H1 (cell line): Measurements from ENCODE around the gene ADGRF5. TPM values are rescaled to one million over a fixed set of nuclear protein-coding genes. Genes with fewer than 3 reads are reported as not detected.

Experiments used
- CTCF ChIA-PET: fragments of 300-600 bp; sonication (Branson Sonifier 250); formaldehyde crosslinking; loops from one replicate; lab custom pipeline; 2021; ENCODE audit not compliant: partially characterized antibody; lab: Charles Lee
- POLR2A ChIA-PET: fragments of 300-600 bp; sonication (Branson Sonifier 250); formaldehyde crosslinking; loops from one replicate; lab custom pipeline; 2021; ENCODE audit warnings: inconsistent platforms; ENCODE audit not compliant: partially characterized antibody; lab: Charles Lee
- DNase-seq, 2 experiments: peaks; one replicate each; pipeline versions ENCODE4 v3.0.0 to v3.0.0-alpha.2; 2010 to 2022; ENCODE audit warnings: low spot score in 2 of 2, low read depth in 1 of 2, mixed read lengths in 1 of 2
- FAIRE-seq: peaks from 2 replicates; lab custom pipeline; 2011; peaks lifted over from hg19 to GRCh38; lab: Jason Lieb, UNC
- H2AFZ ChIP-seq: 2 replicates; pipeline ENCODE4 v1.8.1; 2012; ENCODE audit warnings: low read length, inconsistent platforms
- H2AK5ac ChIP-seq: 2 replicates; pipeline ENCODE4 v1.6.1; 2013; ENCODE audit warnings: low read depth, low read length
- H2BK120ac ChIP-seq: replicated peaks from 2 replicates; pipeline ENCODE3; 2013; ENCODE audit warnings: low read depth, low read length, inconsistent platforms
- H2BK12ac ChIP-seq: 2 replicates; pipeline ENCODE4 v1.6.1; 2013; ENCODE audit warnings: low read depth, low read length
- H2BK15ac ChIP-seq: 2 replicates; pipeline ENCODE4 v1.6.1; 2013; ENCODE audit warnings: low read length
- H2BK20ac ChIP-seq: 2 replicates; pipeline ENCODE4 v1.6.1; 2013; ENCODE audit warnings: low read length
- H2BK5ac ChIP-seq: 2 replicates; pipeline ENCODE4 v1.6.1; 2013; ENCODE audit warnings: low read depth, low read length
- H3K14ac ChIP-seq: 2 replicates; pipeline ENCODE4 v1.6.1; 2013; ENCODE audit warnings: inconsistent platforms; ENCODE audit not compliant: insufficient read length
- H3K18ac ChIP-seq: 2 replicates; pipeline ENCODE4 v1.6.1; 2013; ENCODE audit warnings: low read length; ENCODE audit errors: extremely low read depth
- H3K23ac ChIP-seq: 2 replicates; pipeline ENCODE4 v1.6.1; 2013; ENCODE audit warnings: inconsistent platforms; ENCODE audit not compliant: insufficient read length
- H3K23me2 ChIP-seq: 2 replicates; pipeline ENCODE4 v1.6.1; 2013; ENCODE audit warnings: low read depth, low read length
- H3K27ac ChIP-seq: 2 replicates; pipeline ENCODE4 v1.6.1; 2011; ENCODE audit warnings: low read depth, low read length, inconsistent platforms
- H3K27me3 ChIP-seq, 4 experiments: replicated peaks in 1 of 4; 1 replicate in 1 of 4; 2 replicates in 3 of 4; pipeline versions ENCODE4 v1.6.1 to v1.8.1; 2011 to 2013; ENCODE audit warnings: low read length in 3 of 4, mild to moderate bottlenecking in 3 of 4, inconsistent platforms in 2 of 4, mixed read lengths in 2 of 4, moderate library complexity in 1 of 4; ENCODE audit not compliant: control insufficient read depth in 3 of 4, insufficient read depth in 3 of 4; ENCODE audit errors: extremely low read depth in 1 of 4
- H3K36me3 ChIP-seq, 4 experiments: 2 replicates each; pipeline versions ENCODE4 v1.6.1 to v1.8.1; 2011 to 2013; ENCODE audit warnings: mild to moderate bottlenecking in 4 of 4, low read length in 3 of 4, moderate library complexity in 2 of 4, control low read depth in 1 of 4, inconsistent platforms in 1 of 4; ENCODE audit not compliant: insufficient read depth in 4 of 4, control insufficient read depth in 2 of 4
- H3K4ac ChIP-seq: replicated peaks from 2 replicates; pipeline ENCODE3; 2013; ENCODE audit warnings: low read length, low read depth, mixed read lengths, inconsistent platforms; ENCODE audit not compliant: insufficient read length
- H3K4me1 ChIP-seq, 4 experiments: replicated peaks in 1 of 4; 1 replicate in 1 of 4; 2 replicates in 3 of 4; pipeline versions ENCODE4 v1.6.1 to v1.8.1; 2011 to 2013; ENCODE audit warnings: low read length in 3 of 4, inconsistent platforms in 2 of 4, mixed read lengths in 1 of 4; ENCODE audit not compliant: insufficient read depth in 4 of 4, control insufficient read depth in 3 of 4
- H3K4me2 ChIP-seq, 2 experiments: 2 replicates each; pipeline versions ENCODE4 v1.6.1 to v1.8.1; 2011 to 2013; ENCODE audit warnings: low read depth in 2 of 2, low read length in 2 of 2, control low read depth in 1 of 2, inconsistent platforms in 1 of 2, mild to moderate bottlenecking in 1 of 2; ENCODE audit not compliant: insufficient read depth in 1 of 2
- H3K4me3 ChIP-seq, 4 experiments: fragments of 200-600, 300-600 bp in 1 of 4; sonication (generic), shearing (Covaris generic), sonication (Bioruptor Twin) in 1 of 4; 2 replicates each; pipeline versions ENCODE4 v1.5.1 to v1.8.1; 2011 to 2016; ENCODE audit warnings: low read length in 4 of 4, low read depth in 3 of 4, control low read depth in 2 of 4, inconsistent platforms in 2 of 4, mild to moderate bottlenecking in 2 of 4, mixed read lengths in 1 of 4, moderate library complexity in 1 of 4; ENCODE audit not compliant: insufficient read depth in 2 of 4; ENCODE audit errors: extremely low read depth in 1 of 4
- H3K56ac ChIP-seq: replicated peaks from 2 replicates; pipeline ENCODE3; 2013; ENCODE audit warnings: low read depth, mild to moderate bottlenecking, mixed read lengths, low read length, inconsistent platforms; ENCODE audit not compliant: insufficient read length
- H3K79me1 ChIP-seq: 2 replicates; pipeline ENCODE4 v1.6.1; 2013; ENCODE audit warnings: low read depth, low read length, control low read depth
- H3K79me2 ChIP-seq, 2 experiments: 2 replicates each; pipeline versions ENCODE4 v1.6.1 to v1.8.1; 2012 to 2013; ENCODE audit warnings: low read length in 2 of 2, mild to moderate bottlenecking in 2 of 2, inconsistent platforms in 1 of 2; ENCODE audit not compliant: insufficient read depth in 2 of 2, control insufficient read depth in 1 of 2
- H3K9ac ChIP-seq, 4 experiments: replicated peaks in 1 of 4; 1 replicate in 1 of 4; 2 replicates in 3 of 4; pipeline versions ENCODE4 v1.6.1 to v1.8.1; 2011 to 2013; ENCODE audit warnings: low read depth in 3 of 4, low read length in 3 of 4, control low read depth in 2 of 4, mild to moderate bottlenecking in 2 of 4, moderate library complexity in 2 of 4, inconsistent platforms in 1 of 4; ENCODE audit errors: extremely low read depth in 1 of 4
- H3K9me3 ChIP-seq, 2 experiments: 2 replicates each; pipeline versions ENCODE4 v1.6.1 to v1.8.1; 2012 to 2013; ENCODE audit warnings: mild to moderate bottlenecking in 2 of 2, moderate library complexity in 2 of 2, control low read depth in 1 of 2, inconsistent platforms in 1 of 2, low read depth in 1 of 2, low read length in 1 of 2, mixed read lengths in 1 of 2; ENCODE audit not compliant: insufficient read depth in 2 of 2
- H4K20me1 ChIP-seq, 2 experiments: replicated peaks in 1 of 2; 2 replicates each; pipeline versions ENCODE3 to v1.8.1; 2011 to 2013; ENCODE audit warnings: inconsistent platforms in 2 of 2, low read length in 2 of 2, mild to moderate bottlenecking in 1 of 2; ENCODE audit not compliant: insufficient read depth in 2 of 2, control insufficient read depth in 1 of 2
- H4K5ac ChIP-seq: 2 replicates; pipeline ENCODE4 v1.6.1; 2013; ENCODE audit warnings: low read length, low read depth, mixed read lengths, inconsistent platforms; ENCODE audit not compliant: insufficient read length
- H4K8ac ChIP-seq: 2 replicates; pipeline ENCODE4 v1.8.0; 2013; ENCODE audit warnings: mild to moderate bottlenecking, moderate library complexity, low read length, inconsistent platforms; ENCODE audit not compliant: insufficient read depth; ENCODE audit errors: extremely low read depth
- H4K91ac ChIP-seq: replicated peaks from 2 replicates; pipeline ENCODE3; 2013; ENCODE audit warnings: low read length, mixed read lengths, inconsistent platforms; ENCODE audit not compliant: insufficient read length
- ASH2L ChIP-seq: fragments of 200-600, 300-600 bp; sonication (generic); IDR thresholded peaks from one replicate; pipeline ENCODE4 v1.7.1; 2017; ENCODE audit warnings: low read length
- ATF3 ChIP-seq: IDR thresholded peaks from 2 replicates; pipeline ENCODE4 v1.6.1; 2011; ENCODE audit warnings: low read depth, mild to moderate bottlenecking, low read length; ENCODE audit not compliant: insufficient read depth
- CBX5 ChIP-seq: fragments of 300-800, 300-1000 bp; sonication (generic); IDR thresholded peaks from 2 replicates; pipeline ENCODE4 v1.7.1; 2016; ENCODE audit warnings: antibody characterized with exemption, low read length, low read depth
- CHD2 ChIP-seq: IDR thresholded peaks from 2 replicates; pipeline ENCODE4 v1.6.1; 2012; ENCODE audit warnings: low read length, improper control_type of control experiment
- EGR1 ChIP-seq: IDR thresholded peaks from 2 replicates; pipeline ENCODE4 v1.6.1; 2011; ENCODE audit warnings: low read depth, low read length, borderline replicate concordance
- EP300 ChIP-seq, 2 experiments: IDR thresholded peaks; 1 replicate in 1 of 2; 2 replicates in 1 of 2; pipeline ENCODE4 v1.6.1; 2011 to 2012; ENCODE audit warnings: low read depth in 2 of 2, low read length in 2 of 2, mild to moderate bottlenecking in 2 of 2, borderline replicate concordance in 1 of 2, inconsistent platforms in 1 of 2, moderate library complexity in 1 of 2
- KDM1A ChIP-seq: fragments of 200-600, 300-600 bp; sonication (generic); IDR thresholded peaks from 2 replicates; pipeline ENCODE4 v1.7.1; 2016; ENCODE audit warnings: mild to moderate bottlenecking, low read length, borderline replicate concordance
- KDM5A ChIP-seq: fragments of 200-600 bp; IDR thresholded peaks from 2 replicates; pipeline ENCODE4 v1.7.1; 2012; ENCODE audit warnings: mild to moderate bottlenecking, low read length, inconsistent platforms, mixed read lengths
- RXRA ChIP-seq: IDR thresholded peaks from 2 replicates; pipeline ENCODE4 v1.6.1; 2011; ENCODE audit warnings: low read depth, mild to moderate bottlenecking, low read length, moderate library complexity; ENCODE audit not compliant: insufficient read depth
- SP2 ChIP-seq: IDR thresholded peaks from 2 replicates; pipeline ENCODE4 v1.6.1; 2012; ENCODE audit warnings: mild to moderate bottlenecking, low read length, inconsistent platforms
- USF2 ChIP-seq: IDR thresholded peaks from 2 replicates; pipeline ENCODE4 v1.6.1; 2011; ENCODE audit warnings: low read length, improper control_type of control experiment
- WGBS, 2 experiments: shearing (Covaris generic) in 1 of 2; methylation state at CpG; one replicate each; pipeline versions ENCODE4 v1.1.6 to v1.1.7; 2013 to 2015; ENCODE audit warnings: low lambda C conversion rate in 2 of 2, mixed read lengths in 2 of 2, inconsistent platforms in 1 of 2, low coverage in 1 of 2, missing lambda C conversion rate in 1 of 2; ENCODE audit not compliant: insufficient replicate concordance in 2 of 2, insufficient coverage in 1 of 2, insufficient read length in 1 of 2; ENCODE audit errors: extremely low coverage in 1 of 2, missing lambda C conversion rate in 1 of 2; 5-methylcytosine and 5-hydroxymethylcytosine counted together
- polyA plus RNA-seq, 7 experiments: library from polyadenylated mRNA; depleted of rRNA in 3 of 7; stranded (reverse) in 5 of 7; unstranded in 2 of 7; fragments of >200 nt in 5 of 7; fragments of 200-250 nt in 2 of 7; gene quantifications; 1 replicate in 5 of 7; 2 replicates in 1 of 7; 4 replicates in 1 of 7; pipeline versions ENCODE4 v1.2.1 to v1.2.3, GENCODE V29; 2011 to 2013; ENCODE audit warnings: missing spikeins in 2 of 7, mixed read lengths in 2 of 7
- total RNA-seq: library from RNA; stranded (reverse); fragmentation: NEBNext Ultra II Directional; extraction: Animal tissue kit (Norgen Biotek cat#: 25700); gene quantifications from 2 replicates; pipeline ENCODE4 v1.2.1, GENCODE V29; 2021

ADGRF5 gene
- total and polyA plus RNA-seq, 2 of the 8 experiments (the other 6 are each of a cell fraction or from before 2014, with no cell fraction given): 0.06 TPM; not detected in 1

GRCh38 chr6:46882645-46883044 lies 39.1 kb downstream of the ADGRF5 start:
- Histone ChIP-seq H3K18ac (no peak overlapping the region), H3K23me2 (no peaks in the 10 kb centered on the region), H3K27ac (no peak overlapping the region), H3K4me1 (no peaks in the 10 kb centered on the region), H4K8ac (no peak overlapping the region), H3K79me2 (no peaks in the 10 kb centered on the region), H2BK20ac (no peak overlapping the region), H4K5ac (no peak overlapping the region), H3K36me3 (no peaks in the 10 kb centered on the region), H3K14ac (no peak overlapping the region), H3K9me3 (no peaks in the 10 kb centered on the region), H3K4ac (no peak overlapping the region), H2AFZ (no peak overlapping the region), H2BK15ac (no peak overlapping the region), H3K23ac (no peak overlapping the region), H2BK12ac (no peak overlapping the region), H2BK5ac (no peak overlapping the region), H3K4me3 (no peak overlapping the region), H3K4me2 (no peak overlapping the region), H3K27me3 (no peaks in the 10 kb centered on the region), H4K91ac (no peak overlapping the region), H2AK5ac (no peak overlapping the region), H3K56ac (no peak overlapping the region), H2BK120ac (no peak overlapping the region), H4K20me1 (no peaks in the 10 kb centered on the region), H3K9ac (no peak overlapping the region), H3K79me1 (no peaks in the 10 kb centered on the region)
- 86% methylated on average over 2 of the region's 2 CpGs; no CpG with 5 or more reads in 1 of the 2 experiments for WGBS, 2 experiments
- TF ChIP-seq ATF3 (no peak), USF2 (no peak), EGR1 (no peak), CBX5 (no peak), ASH2L (no peak), SP2 (no peak), CHD2 (no peak), KDM1A (no peak), RXRA (no peak), KDM5A (no peak), EP300 (IDR thresholded peaks at IDR 0.05; ENCODE audit: borderline replicate concordance in 1 of 2, low read depth in 2 of 2, low read length in 2 of 2) (no peak)
- CTCF ChIA-PET: interaction anchor here (0.7 kb wide), 1 partner anchor 26 kb away, joined by 3 read pairs; no protein-coding TSS in a partner anchor
- DNase-seq: no peak
- FAIRE-seq: no peak
- POLR2A ChIA-PET: no interaction called here
